GM19324 (cell line): ENCODE results near the gene SUN3.
"Not testable (repeated sequence)": the region's sequence is repeated elsewhere in the genome, so short reads cannot be mapped to it uniquely, and the experiment has no call there.

ENCODE experiments used
- ATAC-seq: cut with Tn5 transposase; IDR thresholded peaks from one replicate; pipeline ENCODE4 v1.9.1; 2021; ENCODE audit warnings: mild to moderate bottlenecking, moderate library complexity; ENCODE audit not compliant: unreplicated experiment, low FRiP score

The SUN3 gene

GRCh38 chr7:47946581-47947354 is 82.1 kb downstream of the SUN3 start:
- ATAC-seq: no peak

GRCh38 chr7:47945261-47946015 is 83.5 kb downstream of the SUN3 start:
- no peak for ATAC-seq

GRCh38 chr7:47944536-47945260 is 84.2 kb downstream of the SUN3 start:
- ATAC-seq: no peak

- no peak for ATAC-seq
Measured at GRCh38 chr7:47943676-47944474, 85.0 kb downstream of the SUN3 start.

GRCh38 chr7:47942651-47943050 is 86.3 kb downstream of the SUN3 start:
- ATAC-seq: not testable (repeated sequence)

GRCh38 chr7:47942132-47942531 is 86.8 kb downstream of the SUN3 start:
- ATAC-seq: no peak

- no peak for ATAC-seq
Measured at GRCh38 chr7:47941136-47941844, 87.6 kb downstream of the SUN3 start.

GRCh38 chr7:47940088-47941013 is 88.6 kb downstream of the SUN3 start:
- ATAC-seq: no peak

- ATAC-seq: no peak
Measured at GRCh38 chr7:47939425-47940036, 89.4 kb downstream of the SUN3 start.

- no peak for ATAC-seq
Measured at GRCh38 chr7:47938574-47939165, 90.2 kb downstream of the SUN3 start.

GRCh38 chr7:47937711-47938573 is 91.0 kb downstream of the SUN3 start:
- ATAC-seq: peak; percentile 38
